HEK293T (cell line): ENCODE measurements around the gene INPP4B.

Experiments used
- ARNT ChIP-seq: fragments of 450-650 bp; IDR thresholded peaks from 2 replicates; pipeline ENCODE4 v1.6.1; 2017; ENCODE audit warnings: mild to moderate bottlenecking
- ELF4 ChIP-seq: fragments of 450-650 bp; IDR thresholded peaks from 2 replicates; pipeline ENCODE4 v1.6.1; 2017; ENCODE audit warnings: antibody characterized with exemption
- FOXA1 ChIP-seq: fragments of 450-650 bp; IDR thresholded peaks from 2 replicates; pipeline ENCODE4 v1.6.1; 2016; ENCODE audit warnings: mild to moderate bottlenecking
- FOXK2 ChIP-seq: fragments of 450-650 bp; IDR thresholded peaks from 2 replicates; pipeline ENCODE4 v1.6.1; 2016; ENCODE audit warnings: mild to moderate bottlenecking
- FOXM1 ChIP-seq: fragments of 450-650 bp; IDR thresholded peaks from 2 replicates; pipeline ENCODE4 v1.6.1; 2017; ENCODE audit warnings: mild to moderate bottlenecking, borderline replicate concordance
- HDGF ChIP-seq: fragments of 450-650 bp; IDR thresholded peaks from 2 replicates; pipeline ENCODE4 v1.6.1; 2017; ENCODE audit warnings: antibody characterized with exemption, borderline replicate concordance
- L3MBTL2 ChIP-seq: fragments of 450-650 bp; conservative IDR thresholded peaks from 2 replicates; pipeline ENCODE4 v1.6.1; 2016; ENCODE audit warnings: mild to moderate bottlenecking
- LEF1 ChIP-seq: fragments of 450-650 bp; IDR thresholded peaks from 2 replicates; pipeline ENCODE4 v1.6.1; 2017; ENCODE audit warnings: mild to moderate bottlenecking, borderline replicate concordance
- NFRKB ChIP-seq: fragments of 450-650 bp; IDR thresholded peaks from 2 replicates; pipeline ENCODE4 v1.6.1; 2016; ENCODE audit warnings: mild to moderate bottlenecking, moderate library complexity
- SP1 ChIP-seq: fragments of 450-650 bp; IDR thresholded peaks from 2 replicates; pipeline ENCODE4 v1.6.1; 2017
- SUZ12 ChIP-seq: fragments of 450-650 bp; IDR thresholded peaks from 2 replicates; pipeline ENCODE4 v1.6.1; 2016; ENCODE audit warnings: mild to moderate bottlenecking
- TARDBP ChIP-seq: fragments of 450-650 bp; IDR thresholded peaks from 2 replicates; pipeline ENCODE4 v1.6.1; 2016
- ZNF384 ChIP-seq: fragments of 450-650 bp; IDR thresholded peaks from 2 replicates; pipeline ENCODE4 v1.6.1; 2016
- TF ChIP-seq, protein P1 (sequence below): fragments of 450-650 bp; IDR thresholded peaks from 2 replicates; pipeline ENCODE4 v1.6.1; 2016

DNA sequence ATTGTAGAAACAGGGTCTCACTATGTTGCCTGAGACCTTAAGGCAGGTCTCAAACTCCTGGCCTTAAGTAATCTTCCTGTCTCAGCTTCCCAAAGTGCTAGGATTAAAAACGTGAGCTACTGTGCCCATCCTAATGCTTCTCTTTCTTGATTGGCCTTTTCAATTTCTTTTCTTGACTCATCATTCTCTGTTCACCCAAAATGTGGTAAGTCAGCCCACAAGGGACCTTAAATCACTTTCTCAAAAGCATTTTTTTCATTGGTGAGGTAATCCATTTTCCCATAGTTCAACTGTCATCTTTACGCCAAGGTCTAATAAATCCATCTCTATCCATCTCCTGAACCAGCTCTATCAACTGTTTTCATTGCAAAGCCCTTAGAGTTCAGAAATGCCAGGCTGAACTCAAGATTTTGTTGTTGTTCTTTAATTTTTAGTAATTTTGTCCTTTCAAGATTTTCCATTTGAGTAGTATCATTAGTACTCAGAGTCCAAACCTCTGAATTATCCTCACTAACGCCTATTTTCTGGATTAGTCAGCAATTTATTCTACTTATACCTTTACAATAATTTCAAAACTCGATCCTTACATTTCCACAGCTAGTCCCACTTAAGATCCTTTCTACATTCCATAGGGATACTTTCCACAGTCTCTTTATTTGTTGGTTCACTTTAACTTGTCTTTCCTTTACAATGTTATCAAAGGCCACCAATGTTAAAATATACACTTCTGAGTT is 681.2 kb downstream of the INPP4B start:
- TF ChIP-seq TARDBP (no peak), FOXM1 (no peak), FOXA1 (no peak), SP1 (no peak), ZNF384 (no peak), SUZ12 (no peak), ARNT (no peak), NFRKB (no peak), ELF4 (no peak), LEF1 (no peak), HDGF (no peak), FOXK2 (no peak), L3MBTL2 (no peak)
- TF ChIP-seq, protein P1, sequence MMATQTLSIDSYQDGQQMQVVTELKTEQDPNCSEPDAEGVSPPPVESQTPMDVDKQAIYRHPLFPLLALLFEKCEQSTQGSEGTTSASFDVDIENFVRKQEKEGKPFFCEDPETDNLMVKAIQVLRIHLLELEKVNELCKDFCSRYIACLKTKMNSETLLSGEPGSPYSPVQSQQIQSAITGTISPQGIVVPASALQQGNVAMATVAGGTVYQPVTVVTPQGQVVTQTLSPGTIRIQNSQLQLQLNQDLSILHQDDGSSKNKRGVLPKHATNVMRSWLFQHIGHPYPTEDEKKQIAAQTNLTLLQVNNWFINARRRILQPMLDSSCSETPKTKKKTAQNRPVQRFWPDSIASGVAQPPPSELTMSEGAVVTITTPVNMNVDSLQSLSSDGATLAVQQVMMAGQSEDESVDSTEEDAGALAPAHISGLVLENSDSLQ: no peak
